SK-N-SH treated with all-trans-retinoic acid at 6 μM for 48 hours (cell line): ENCODE data around the gene TOPAZ1.

ENCODE experiments used
- ATAC-seq: fragments of 200-7000 bp; cut with Tn5 transposase; 3 replicates; pipeline ENCODE4 v1.9.1; 2020; ENCODE audit warnings: mild to moderate bottlenecking, moderate library complexity
- ARNTL ChIP-seq: fragments of 450-650 bp; formaldehyde crosslinking; IDR thresholded peaks from 2 replicates; pipeline ENCODE4 v1.5.0; 2020; ENCODE audit warnings: low read depth, mild to moderate bottlenecking, moderate library complexity, borderline replicate concordance
- BACH2 ChIP-seq: fragments of 250-450 bp; sonication (Bioruptor Pico); IDR thresholded peaks from 2 replicates; pipeline ENCODE4 v1.9.0; 2021; ENCODE audit warnings: mild to moderate bottlenecking, borderline replicate concordance
- CSDC2 ChIP-seq: fragments of 250-450 bp; sonication (Bioruptor Pico); IDR thresholded peaks from 2 replicates; pipeline ENCODE4 v1.5.0; 2020; ENCODE audit warnings: mild to moderate bottlenecking, moderate library complexity
- ESRRG ChIP-seq: fragments of 250-450 bp; sonication (Bioruptor Pico); IDR thresholded peaks from 2 replicates; pipeline ENCODE4 v1.6.1; 2021; ENCODE audit warnings: mild to moderate bottlenecking
- GLIS3 ChIP-seq: fragments of 250-450 bp; sonication (Bioruptor Pico); IDR thresholded peaks from 2 replicates; pipeline ENCODE4 v1.5.0; 2020; ENCODE audit warnings: mild to moderate bottlenecking, moderate library complexity
- ISL1 ChIP-seq: fragments of 250-450 bp; sonication (Bioruptor Pico); IDR thresholded peaks from 2 replicates; pipeline ENCODE4 v2.1.2; 2022; ENCODE audit warnings: mild to moderate bottlenecking, moderate library complexity
- OSR1 ChIP-seq: fragments of 250-450 bp; sonication (Bioruptor Pico); IDR thresholded peaks from 2 replicates; pipeline ENCODE4 v1.8.0; 2022; ENCODE audit warnings: moderate library complexity, mild to moderate bottlenecking, inconsistent platforms
- PPARA ChIP-seq: fragments of 250-450 bp; sonication (Bioruptor Pico); IDR thresholded peaks from 2 replicates; pipeline ENCODE4 v1.5.0; 2020; ENCODE audit warnings: mild to moderate bottlenecking, borderline replicate concordance
- RARB ChIP-seq: fragments of 250-450 bp; sonication (Bioruptor Pico); IDR thresholded peaks from 2 replicates; pipeline ENCODE4 v1.8.0; 2021; ENCODE audit warnings: mild to moderate bottlenecking, moderate library complexity
- SNAI2 ChIP-seq: fragments of 250-450 bp; sonication (Bioruptor Pico); IDR thresholded peaks from 2 replicates; pipeline ENCODE4 v1.5.0; 2020; ENCODE audit warnings: mild to moderate bottlenecking, moderate library complexity
- TCF4 ChIP-seq: fragments of 250-450 bp; sonication (Bioruptor Pico); IDR thresholded peaks from 2 replicates; pipeline ENCODE4 v1.8.0; 2021; ENCODE audit warnings: mild to moderate bottlenecking, moderate library complexity, borderline replicate concordance
- TOX ChIP-seq: fragments of 250-450 bp; sonication (Bioruptor Pico); IDR thresholded peaks from 2 replicates; pipeline ENCODE4 v1.8.0; 2021; ENCODE audit warnings: mild to moderate bottlenecking, moderate library complexity, borderline replicate concordance
- ZC3H10 ChIP-seq: fragments of 250-450 bp; sonication (Bioruptor Pico); IDR thresholded peaks from 2 replicates; pipeline ENCODE4 v1.5.1; 2021; ENCODE audit warnings: mild to moderate bottlenecking, moderate library complexity
- ZFP3 ChIP-seq: fragments of 250-450 bp; sonication (Bioruptor Pico); IDR thresholded peaks from 2 replicates; pipeline ENCODE4 v1.5.0; 2020; ENCODE audit warnings: mild to moderate bottlenecking, moderate library complexity
- ZFP30 ChIP-seq: fragments of 450-650 bp; formaldehyde crosslinking; IDR thresholded peaks from 2 replicates; pipeline ENCODE4 v1.5.0; 2022; ENCODE audit warnings: mild to moderate bottlenecking, moderate library complexity
- ZNF565 ChIP-seq: fragments of 450-650 bp; formaldehyde crosslinking; conservative IDR thresholded peaks from 2 replicates; pipeline ENCODE4 v1.5.0; 2020; ENCODE audit warnings: low read depth, mild to moderate bottlenecking, moderate library complexity
- ZNF70 ChIP-seq: fragments of 450-650 bp; formaldehyde crosslinking; IDR thresholded peaks from 2 replicates; pipeline ENCODE4 v1.5.0; 2020; ENCODE audit warnings: mild to moderate bottlenecking, moderate library complexity
- ZNF8 ChIP-seq: fragments of 450-650 bp; formaldehyde crosslinking; IDR thresholded peaks from 2 replicates; pipeline ENCODE4 v1.5.0; 2020; ENCODE audit warnings: mild to moderate bottlenecking, moderate library complexity
- TF ChIP-seq, protein P1 (sequence below): fragments of 250-450 bp; sonication (Bioruptor Pico); IDR thresholded peaks from 2 replicates; pipeline ENCODE4 v1.5.0; 2020; ENCODE audit warnings: mild to moderate bottlenecking, moderate library complexity
- TF ChIP-seq, protein P2 (sequence below): fragments of 250-450 bp; sonication (Bioruptor Pico); IDR thresholded peaks from 2 replicates; pipeline ENCODE4 v1.5.1; 2021; ENCODE audit warnings: mild to moderate bottlenecking, moderate library complexity
- TF ChIP-seq, protein P3 (sequence below): fragments of 250-450 bp; sonication (Bioruptor Pico); IDR thresholded peaks from 2 replicates; pipeline ENCODE4 v1.8.0; 2021; ENCODE audit warnings: low read depth, mild to moderate bottlenecking, moderate library complexity, borderline replicate concordance
- TF ChIP-seq, protein P4 (sequence below): fragments of 250-450 bp; sonication (Bioruptor Pico); IDR thresholded peaks from 2 replicates; pipeline ENCODE4 v1.8.0; 2020; ENCODE audit warnings: mild to moderate bottlenecking, moderate library complexity, borderline replicate concordance
- TF ChIP-seq, protein P5 (sequence below): fragments of 250-450 bp; sonication (Bioruptor Pico); IDR thresholded peaks from 2 replicates; pipeline ENCODE4 v1.5.1; 2020; ENCODE audit warnings: low read depth, mild to moderate bottlenecking, moderate library complexity

TOPAZ1 gene

DNA sequence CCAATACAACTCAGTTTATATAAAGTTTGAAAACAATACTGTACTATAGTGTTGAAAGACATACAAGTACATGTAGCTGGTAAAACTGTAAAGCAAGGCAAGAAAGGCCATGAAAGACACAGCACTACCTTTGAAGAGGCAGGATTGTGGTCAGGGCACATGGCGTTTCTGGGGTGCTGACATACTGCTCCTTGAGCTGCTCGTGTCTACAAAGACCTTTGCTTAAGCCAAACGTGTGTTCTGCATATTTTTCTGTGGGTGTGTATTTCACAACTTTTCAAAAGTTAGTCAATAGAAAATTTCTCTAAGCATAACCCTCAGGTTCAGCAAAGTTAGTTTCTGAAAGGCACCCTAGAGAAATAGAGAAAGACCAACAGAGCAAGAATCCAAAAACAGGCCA is 14.1 kb upstream of the TOPAZ1 start:
- TF ChIP-seq, protein P1, sequence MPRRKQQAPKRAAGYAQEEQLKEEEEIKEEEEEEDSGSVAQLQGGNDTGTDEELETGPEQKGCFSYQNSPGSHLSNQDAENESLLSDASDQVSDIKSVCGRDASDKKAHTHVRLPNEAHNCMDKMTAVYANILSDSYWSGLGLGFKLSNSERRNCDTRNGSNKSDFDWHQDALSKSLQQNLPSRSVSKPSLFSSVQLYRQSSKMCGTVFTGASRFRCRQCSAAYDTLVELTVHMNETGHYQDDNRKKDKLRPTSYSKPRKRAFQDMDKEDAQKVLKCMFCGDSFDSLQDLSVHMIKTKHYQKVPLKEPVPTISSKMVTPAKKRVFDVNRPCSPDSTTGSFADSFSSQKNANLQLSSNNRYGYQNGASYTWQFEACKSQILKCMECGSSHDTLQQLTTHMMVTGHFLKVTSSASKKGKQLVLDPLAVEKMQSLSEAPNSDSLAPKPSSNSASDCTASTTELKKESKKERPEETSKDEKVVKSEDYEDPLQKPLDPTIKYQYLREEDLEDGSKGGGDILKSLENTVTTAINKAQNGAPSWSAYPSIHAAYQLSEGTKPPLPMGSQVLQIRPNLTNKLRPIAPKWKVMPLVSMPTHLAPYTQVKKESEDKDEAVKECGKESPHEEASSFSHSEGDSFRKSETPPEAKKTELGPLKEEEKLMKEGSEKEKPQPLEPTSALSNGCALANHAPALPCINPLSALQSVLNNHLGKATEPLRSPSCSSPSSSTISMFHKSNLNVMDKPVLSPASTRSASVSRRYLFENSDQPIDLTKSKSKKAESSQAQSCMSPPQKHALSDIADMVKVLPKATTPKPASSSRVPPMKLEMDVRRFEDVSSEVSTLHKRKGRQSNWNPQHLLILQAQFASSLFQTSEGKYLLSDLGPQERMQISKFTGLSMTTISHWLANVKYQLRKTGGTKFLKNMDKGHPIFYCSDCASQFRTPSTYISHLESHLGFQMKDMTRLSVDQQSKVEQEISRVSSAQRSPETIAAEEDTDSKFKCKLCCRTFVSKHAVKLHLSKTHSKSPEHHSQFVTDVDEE = no peak
- no peak for TF ChIP-seq PPARA (CRISPR knock-in tag)
- TF ChIP-seq OSR1 (CRISPR knock-in tag) = no peak
- TF ChIP-seq ZNF70 (CRISPR knock-in tag) = no peak
- no peak for TF ChIP-seq TOX (CRISPR knock-in tag)
- TF ChIP-seq ARNTL (CRISPR knock-in tag) = no peak
- TF ChIP-seq, protein P2, sequence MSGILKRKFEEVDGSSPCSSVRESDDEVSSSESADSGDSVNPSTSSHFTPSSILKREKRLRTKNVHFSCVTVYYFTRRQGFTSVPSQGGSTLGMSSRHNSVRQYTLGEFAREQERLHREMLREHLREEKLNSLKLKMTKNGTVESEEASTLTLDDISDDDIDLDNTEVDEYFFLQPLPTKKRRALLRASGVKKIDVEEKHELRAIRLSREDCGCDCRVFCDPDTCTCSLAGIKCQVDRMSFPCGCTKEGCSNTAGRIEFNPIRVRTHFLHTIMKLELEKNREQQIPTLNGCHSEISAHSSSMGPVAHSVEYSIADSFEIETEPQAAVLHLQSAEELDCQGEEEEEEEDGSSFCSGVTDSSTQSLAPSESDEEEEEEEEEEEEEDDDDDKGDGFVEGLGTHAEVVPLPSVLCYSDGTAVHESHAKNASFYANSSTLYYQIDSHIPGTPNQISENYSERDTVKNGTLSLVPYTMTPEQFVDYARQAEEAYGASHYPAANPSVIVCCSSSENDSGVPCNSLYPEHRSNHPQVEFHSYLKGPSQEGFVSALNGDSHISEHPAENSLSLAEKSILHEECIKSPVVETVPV (CRISPR knock-in tag) = no peak
- no peak for TF ChIP-seq ZFP3 (CRISPR knock-in tag)
- no peak for TF ChIP-seq ZC3H10 (CRISPR knock-in tag)
- TF ChIP-seq BACH2 (CRISPR knock-in tag) = no peak
- no peak for TF ChIP-seq CSDC2
- no peak for TF ChIP-seq GLIS3
- TF ChIP-seq, protein P3, sequence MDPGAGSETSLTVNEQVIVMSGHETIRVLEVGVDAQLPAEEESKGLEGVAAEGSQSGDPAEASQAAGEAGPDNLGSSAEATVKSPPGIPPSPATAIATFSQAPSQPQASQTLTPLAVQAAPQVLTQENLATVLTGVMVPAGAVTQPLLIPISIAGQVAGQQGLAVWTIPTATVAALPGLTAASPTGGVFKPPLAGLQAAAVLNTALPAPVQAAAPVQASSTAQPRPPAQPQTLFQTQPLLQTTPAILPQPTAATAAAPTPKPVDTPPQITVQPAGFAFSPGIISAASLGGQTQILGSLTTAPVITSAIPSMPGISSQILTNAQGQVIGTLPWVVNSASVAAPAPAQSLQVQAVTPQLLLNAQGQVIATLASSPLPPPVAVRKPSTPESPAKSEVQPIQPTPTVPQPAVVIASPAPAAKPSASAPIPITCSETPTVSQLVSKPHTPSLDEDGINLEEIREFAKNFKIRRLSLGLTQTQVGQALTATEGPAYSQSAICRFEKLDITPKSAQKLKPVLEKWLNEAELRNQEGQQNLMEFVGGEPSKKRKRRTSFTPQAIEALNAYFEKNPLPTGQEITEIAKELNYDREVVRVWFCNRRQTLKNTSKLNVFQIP (CRISPR knock-in tag) = no peak
- no peak for TF ChIP-seq SNAI2 (CRISPR knock-in tag)
- TF ChIP-seq ZNF8 (CRISPR knock-in tag) = no peak
- no peak for TF ChIP-seq ZFP30
- no peak for ATAC-seq

DNA sequence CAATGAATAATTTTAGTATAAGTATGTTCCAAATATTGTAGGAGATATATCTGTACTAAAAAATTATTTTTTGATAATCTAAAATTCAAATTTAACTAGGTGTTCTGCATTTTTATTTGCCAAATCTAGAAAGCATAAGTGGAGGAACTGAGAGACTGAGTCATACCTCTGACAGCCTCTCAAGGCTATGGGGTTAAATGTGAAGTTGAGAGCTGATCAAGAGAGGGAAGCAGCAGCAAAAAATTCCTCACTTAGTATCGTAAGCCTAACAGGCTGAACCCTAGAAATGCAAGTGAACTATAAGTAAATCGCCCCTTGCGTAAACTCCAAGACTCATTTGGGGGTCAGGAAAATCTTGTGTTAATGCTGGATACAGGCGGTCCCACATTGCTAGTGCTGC is 12.8 kb upstream of the TOPAZ1 start:
- TF ChIP-seq, protein P2 (CRISPR knock-in tag) = no peak
- TF ChIP-seq CSDC2 (no peak), ZNF565 (CRISPR knock-in tag) (no peak), ZFP3 (CRISPR knock-in tag) (no peak), ESRRG (no peak), ZNF70 (CRISPR knock-in tag) (no peak), TOX (CRISPR knock-in tag) (no peak), ISL1 (no peak), RARB (CRISPR knock-in tag) (no peak), GLIS3 (no peak), TCF4 (CRISPR knock-in tag) (no peak), ZNF8 (CRISPR knock-in tag) (no peak), PPARA (CRISPR knock-in tag) (no peak), ARNTL (CRISPR knock-in tag) (no peak), SNAI2 (CRISPR knock-in tag) (no peak), BACH2 (CRISPR knock-in tag) (no peak)
- TF ChIP-seq, protein P4, sequence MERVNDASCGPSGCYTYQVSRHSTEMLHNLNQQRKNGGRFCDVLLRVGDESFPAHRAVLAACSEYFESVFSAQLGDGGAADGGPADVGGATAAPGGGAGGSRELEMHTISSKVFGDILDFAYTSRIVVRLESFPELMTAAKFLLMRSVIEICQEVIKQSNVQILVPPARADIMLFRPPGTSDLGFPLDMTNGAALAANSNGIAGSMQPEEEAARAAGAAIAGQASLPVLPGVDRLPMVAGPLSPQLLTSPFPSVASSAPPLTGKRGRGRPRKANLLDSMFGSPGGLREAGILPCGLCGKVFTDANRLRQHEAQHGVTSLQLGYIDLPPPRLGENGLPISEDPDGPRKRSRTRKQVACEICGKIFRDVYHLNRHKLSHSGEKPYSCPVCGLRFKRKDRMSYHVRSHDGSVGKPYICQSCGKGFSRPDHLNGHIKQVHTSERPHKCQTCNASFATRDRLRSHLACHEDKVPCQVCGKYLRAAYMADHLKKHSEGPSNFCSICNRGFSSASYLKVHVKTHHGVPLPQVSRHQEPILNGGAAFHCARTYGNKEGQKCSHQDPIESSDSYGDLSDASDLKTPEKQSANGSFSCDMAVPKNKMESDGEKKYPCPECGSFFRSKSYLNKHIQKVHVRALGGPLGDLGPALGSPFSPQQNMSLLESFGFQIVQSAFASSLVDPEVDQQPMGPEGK (CRISPR knock-in tag) = no peak
- TF ChIP-seq, protein P3 (CRISPR knock-in tag) = no peak
- TF ChIP-seq, protein P5, sequence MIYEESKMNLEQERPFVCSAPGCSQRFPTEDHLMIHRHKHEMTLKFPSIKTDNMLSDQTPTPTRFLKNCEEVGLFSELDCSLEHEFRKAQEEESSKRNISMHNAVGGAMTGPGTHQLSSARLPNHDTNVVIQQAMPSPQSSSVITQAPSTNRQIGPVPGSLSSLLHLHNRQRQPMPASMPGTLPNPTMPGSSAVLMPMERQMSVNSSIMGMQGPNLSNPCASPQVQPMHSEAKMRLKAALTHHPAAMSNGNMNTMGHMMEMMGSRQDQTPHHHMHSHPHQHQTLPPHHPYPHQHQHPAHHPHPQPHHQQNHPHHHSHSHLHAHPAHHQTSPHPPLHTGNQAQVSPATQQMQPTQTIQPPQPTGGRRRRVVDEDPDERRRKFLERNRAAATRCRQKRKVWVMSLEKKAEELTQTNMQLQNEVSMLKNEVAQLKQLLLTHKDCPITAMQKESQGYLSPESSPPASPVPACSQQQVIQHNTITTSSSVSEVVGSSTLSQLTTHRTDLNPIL (CRISPR knock-in tag) = no peak
- TF ChIP-seq, protein P1 = no peak
- ATAC-seq = no peak
